ENCODE results near the gene CYB561A3. TPM values are rescaled to one million over a fixed set of nuclear protein-coding genes. Genes with fewer than 3 reads are reported as not detected.
"Not testable (repeated sequence)": the region's sequence is repeated elsewhere in the genome, so short reads cannot be mapped to it uniquely, and the experiment has no call there.

The CYB561A3 gene
- total RNA-seq, 2 experiments from 2014 or later = 49.4 to 59.6 TPM

DNA sequence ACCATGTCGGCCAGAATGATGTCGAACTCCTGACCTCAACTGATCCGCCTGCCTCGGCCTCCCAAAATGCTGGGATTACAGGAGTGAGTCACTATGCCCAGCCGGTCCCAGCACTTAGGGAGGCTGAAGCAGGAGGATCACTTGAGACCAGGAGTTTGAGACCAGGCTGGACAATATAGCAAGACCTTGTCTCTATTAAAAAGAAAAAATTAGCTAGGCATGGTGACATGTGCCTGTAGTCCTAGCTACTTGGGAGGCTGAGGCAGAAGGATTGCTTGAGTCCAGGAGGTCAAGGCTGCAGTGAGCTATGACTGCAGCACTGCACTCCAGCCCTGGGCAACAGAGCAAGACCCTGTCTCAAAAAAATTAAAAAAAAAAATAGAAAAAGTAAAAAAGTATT, 22.2 kb upstream of the CYB561A3 start:
- H3K36me3 Mint-ChIP-seq (ENCODE audit: low read depth); H3K9me3 Mint-ChIP-seq; H3K4me3 Mint-ChIP-seq; POLR2A ChIA-PET; H3K4me1 Mint-ChIP-seq; H3K27me3 Mint-ChIP-seq; H3K27ac Mint-ChIP-seq; DNase-seq: not testable (repeated sequence)
- CTCF ChIA-PET = interaction anchor here (2.5 to 6.8 kb wide), 4 partner anchors 11 to 49 kb away, joined by 22 to 88 read pairs (median 24); partner anchors contain the start of genes CYB561A3, DDB1, TKFC and TMEM138

DNA sequence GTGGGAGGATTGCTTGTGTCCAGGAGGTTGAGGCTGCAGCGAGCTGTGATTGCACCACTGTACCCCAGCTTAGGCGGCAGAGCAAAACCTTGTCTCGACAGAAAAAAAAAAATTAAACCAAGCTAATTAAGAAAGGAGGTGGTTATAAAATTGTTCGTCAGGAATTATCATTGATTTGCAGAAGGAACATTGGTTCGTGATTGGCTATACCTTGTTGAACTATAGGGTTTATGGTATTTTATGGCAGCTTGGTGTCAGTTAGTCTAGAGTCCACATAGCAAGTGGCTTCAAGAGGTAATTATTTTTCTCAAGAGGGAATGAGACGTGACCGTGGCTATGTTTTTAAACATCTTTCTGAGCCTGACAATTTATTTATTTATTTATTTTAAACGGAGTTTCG, 19.2 kb upstream of the CYB561A3 start:
- ChIA-PET CTCF (interaction anchor here (1.0 to 1.6 kb wide), 2 partner anchors 12 to 47 kb away, joined by 4 read pairs; partner anchors contain the start of gene TMEM216), POLR2A (interaction anchor here (0.6 kb wide), 1 partner anchor 391 kb away, joined by 3 read pairs; no protein-coding TSS in a partner anchor)

DNA sequence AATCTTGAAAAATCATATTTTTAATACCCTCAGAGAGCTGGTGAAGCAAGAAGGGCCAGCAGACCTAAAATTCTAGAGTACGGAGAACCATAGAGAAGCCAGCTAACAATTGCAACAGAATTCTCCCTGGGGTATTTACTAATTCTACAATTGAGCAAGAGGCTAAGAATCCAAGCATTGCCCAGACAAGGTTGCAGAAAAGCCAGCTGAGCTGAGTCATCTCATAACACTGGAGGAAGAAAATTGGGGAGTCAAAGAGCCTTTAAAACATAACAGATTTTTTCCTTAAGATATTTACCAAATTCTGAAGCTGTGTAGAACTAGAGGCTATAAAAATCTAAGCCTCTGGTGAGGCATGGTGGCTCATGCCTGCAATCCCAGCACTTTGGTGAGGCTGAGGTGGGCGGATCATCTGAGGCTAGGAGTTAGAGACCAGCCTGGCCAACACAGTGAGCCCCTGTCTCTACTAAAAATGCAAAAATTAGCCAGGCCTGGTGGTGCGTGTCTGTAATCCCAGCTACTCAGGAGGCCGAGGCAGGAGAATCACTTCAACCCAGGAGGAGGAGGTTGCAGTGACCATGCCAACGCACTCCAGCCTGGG, 17.1 kb upstream of the CYB561A3 start:
- Mint-ChIP-seq H3K27ac (no peak overlapping the region), H3K27me3 (no peaks in the 10 kb centered on the region), H3K4me3 (no peak overlapping the region), H3K4me1 (no peaks in the 10 kb centered on the region), H3K36me3 (ENCODE audit: low read depth) (peaks cover 18% of the 10 kb centered on the region), H3K9me3 (no peaks in the 10 kb centered on the region)
- no peak for DNase-seq
- CTCF ChIA-PET = interaction anchor here (1.5 kb wide), 1 partner anchor 42 kb away, joined by 3 read pairs; no protein-coding TSS in a partner anchor
- POLR2A ChIA-PET = no interaction called here

More for the DNA sequence above, 19.2 kb upstream of the CYB561A3 start:
- Mint-ChIP-seq H3K27me3 (no peaks in the 10 kb centered on the region), H3K9me3 (no peaks in the 10 kb centered on the region), H3K27ac (no peak overlapping the region), H3K36me3 (ENCODE audit: low read depth) (peaks cover 5% of the 10 kb centered on the region), H3K4me3 (no peak overlapping the region), H3K4me1 (peaks cover 5% of the 10 kb centered on the region)
- DNase-seq = no peak

DNA sequence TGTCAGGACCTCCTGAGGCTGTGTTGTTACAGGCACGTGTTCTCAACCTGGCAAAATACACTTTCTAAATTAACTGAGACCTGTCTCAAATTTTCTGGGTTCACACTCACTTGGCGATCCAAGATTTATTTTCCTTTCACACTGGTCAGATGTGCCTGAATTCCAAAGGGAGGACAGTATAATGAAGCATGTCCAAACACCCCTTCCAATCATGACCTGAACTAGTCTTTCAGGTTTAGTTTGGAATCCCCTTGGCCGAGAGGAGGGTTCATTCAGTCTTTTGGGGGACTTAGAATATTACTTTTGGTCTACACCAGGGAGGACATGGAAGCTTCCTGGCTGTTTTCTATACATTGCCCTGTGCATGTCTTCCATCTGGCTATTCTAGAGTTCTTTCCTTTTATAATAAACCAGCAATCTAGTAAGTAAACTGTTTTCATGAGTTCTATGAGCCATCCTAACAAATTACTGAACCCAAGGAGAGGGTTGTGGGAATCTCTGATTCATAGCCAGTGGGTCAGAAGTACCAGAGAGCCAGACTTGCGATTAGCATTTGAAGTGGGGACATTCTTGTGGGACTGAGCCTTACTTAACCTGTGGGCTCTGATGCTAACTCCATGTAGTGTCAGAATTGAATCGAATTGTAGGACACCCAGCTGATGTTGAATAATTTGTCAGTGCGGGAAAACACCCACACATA, 15.9 kb upstream of the CYB561A3 start:
- Mint-ChIP-seq H3K27ac (no peak overlapping the region), H3K4me3 (no peak overlapping the region), H3K27me3 (no peaks in the 10 kb centered on the region), H3K9me3 (peaks cover 2% of the 10 kb centered on the region), H3K4me1 (no peaks in the 10 kb centered on the region), H3K36me3 (ENCODE audit: low read depth) (peaks cover 23% of the 10 kb centered on the region)
- CTCF ChIA-PET = no interaction called here
- POLR2A ChIA-PET = no interaction called here
- DNase-seq = no peak

DNA sequence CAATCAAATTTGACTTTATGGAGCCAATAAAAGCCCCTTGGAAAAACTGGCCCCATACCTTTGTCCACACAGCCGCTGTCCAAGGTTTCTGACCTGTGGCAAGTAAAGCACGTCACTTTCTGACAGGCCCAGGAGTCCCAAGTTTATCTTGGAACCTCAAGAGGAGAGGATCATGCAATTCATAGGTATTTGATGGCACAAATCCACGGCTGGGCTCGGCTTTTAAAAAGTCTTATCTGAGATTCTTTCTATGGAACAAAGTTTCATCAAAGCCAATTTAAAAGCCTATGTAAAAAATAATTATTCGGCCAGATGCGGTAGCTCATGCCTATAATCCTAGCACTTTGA, 14.1 kb upstream of the CYB561A3 start:
- Mint-ChIP-seq H3K9me3 (peaks cover 6% of the 10 kb centered on the region), H3K27ac (no peak overlapping the region), H3K36me3 (ENCODE audit: low read depth) (peaks cover 32% of the 10 kb centered on the region), H3K4me1 (no peaks in the 10 kb centered on the region), H3K4me3 (no peak overlapping the region), H3K27me3 (no peaks in the 10 kb centered on the region)
- ChIA-PET CTCF (interaction anchor here (0.9 to 1.2 kb wide), 3 partner anchors 9 to 12 kb away, joined by 3 to 5 read pairs (median 3); no protein-coding TSS in a partner anchor), POLR2A (no interaction called here)
- DNase-seq = no peak

DNA sequence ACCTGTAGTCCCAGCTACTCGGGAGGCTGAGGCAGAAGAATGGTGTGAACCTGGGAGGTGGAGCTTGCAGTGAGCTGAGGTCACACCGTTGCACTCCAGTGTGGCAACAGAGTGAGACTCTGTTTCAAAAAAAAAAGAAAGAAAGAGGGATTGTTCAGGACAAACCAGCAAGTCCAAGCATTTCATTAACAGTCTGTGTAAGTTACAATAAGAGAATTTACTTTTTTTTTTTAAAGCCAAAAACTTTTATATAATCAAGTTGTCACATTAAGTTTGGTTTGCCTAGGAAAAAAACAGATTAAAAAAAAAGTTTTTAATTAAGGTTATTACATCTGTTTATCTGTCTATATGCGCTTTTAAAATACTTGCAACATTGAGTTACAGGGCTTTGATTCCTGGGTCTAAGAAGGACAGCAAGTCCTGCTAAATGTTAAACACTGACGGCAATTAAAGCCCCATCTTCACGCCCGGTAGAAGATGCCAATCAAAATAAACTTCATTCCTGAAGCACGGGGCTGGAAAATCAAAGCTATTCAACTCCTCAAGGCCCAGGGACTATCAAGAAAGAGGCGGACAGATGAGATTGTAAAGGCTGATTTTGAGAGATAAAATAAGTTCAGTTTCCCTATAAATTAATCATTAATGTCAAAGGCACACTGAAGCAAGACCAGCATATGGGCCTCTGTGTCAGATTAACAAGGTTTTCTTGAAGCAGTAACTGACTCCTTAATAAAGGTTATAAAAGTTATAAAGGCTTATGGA, 11.2 kb upstream of the CYB561A3 start:
- POLR2A ChIA-PET = no interaction called here
- Mint-ChIP-seq H3K27ac (no peak overlapping the region), H3K27me3 (no peaks in the 10 kb centered on the region), H3K36me3 (ENCODE audit: low read depth) (peaks cover 56% of the 10 kb centered on the region), H3K4me3 (no peak overlapping the region), H3K9me3 (peaks cover 6% of the 10 kb centered on the region), H3K4me1 (peaks cover 12% of the 10 kb centered on the region)
- CTCF ChIA-PET = interaction anchor here (1.0 kb wide), 1 partner anchor 10 kb away, joined by 3 read pairs; the partner anchor contains the start of gene TMEM138
- DNase-seq = no peak

DNA sequence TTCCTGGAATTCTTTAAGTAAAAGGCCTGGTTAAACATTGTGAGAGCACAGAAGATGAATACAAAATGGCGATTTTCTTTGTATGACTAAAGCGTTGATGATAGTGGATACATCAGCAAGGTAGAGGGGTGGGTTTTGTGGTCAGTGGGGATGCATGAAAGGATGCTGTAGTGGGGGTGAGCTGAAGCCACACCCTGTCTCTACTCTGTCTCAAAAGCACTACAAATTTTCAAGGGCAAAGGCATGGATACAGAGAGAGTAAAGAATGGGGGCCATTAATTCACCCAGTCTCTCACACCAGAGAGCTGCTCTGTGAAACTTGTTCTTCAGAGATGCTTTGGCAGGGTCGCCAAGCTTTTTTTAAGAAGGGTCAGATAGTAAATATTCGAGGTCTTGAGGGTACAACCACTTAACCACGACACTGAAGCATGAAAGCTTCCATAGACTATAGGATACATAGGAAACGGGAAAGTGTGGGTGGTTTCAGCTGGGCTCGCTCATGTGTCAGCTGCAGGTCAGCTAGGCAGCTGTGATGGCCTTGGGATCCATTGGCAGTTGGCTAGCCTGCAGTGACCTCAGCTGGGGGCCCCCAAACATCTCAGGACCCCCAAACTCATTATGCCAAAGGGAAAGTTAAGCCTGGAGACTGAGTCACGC, 8.8 kb upstream of the CYB561A3 start:
- POLR2A ChIA-PET = no interaction called here
- Mint-ChIP-seq H3K27ac (no peak overlapping the region), H3K9me3 (peaks cover 6% of the 10 kb centered on the region), H3K4me3 (no peak overlapping the region), H3K4me1 (peaks cover 12% of the 10 kb centered on the region), H3K36me3 (ENCODE audit: low read depth) (peaks cover 63% of the 10 kb centered on the region), H3K27me3 (no peaks in the 10 kb centered on the region)
- no peak for DNase-seq
- CTCF ChIA-PET = interaction anchor here (1.8 to 5.1 kb wide), 2 partner anchors 15 to 34 kb away, joined by 11 to 23 read pairs; no protein-coding TSS in a partner anchor

DNA sequence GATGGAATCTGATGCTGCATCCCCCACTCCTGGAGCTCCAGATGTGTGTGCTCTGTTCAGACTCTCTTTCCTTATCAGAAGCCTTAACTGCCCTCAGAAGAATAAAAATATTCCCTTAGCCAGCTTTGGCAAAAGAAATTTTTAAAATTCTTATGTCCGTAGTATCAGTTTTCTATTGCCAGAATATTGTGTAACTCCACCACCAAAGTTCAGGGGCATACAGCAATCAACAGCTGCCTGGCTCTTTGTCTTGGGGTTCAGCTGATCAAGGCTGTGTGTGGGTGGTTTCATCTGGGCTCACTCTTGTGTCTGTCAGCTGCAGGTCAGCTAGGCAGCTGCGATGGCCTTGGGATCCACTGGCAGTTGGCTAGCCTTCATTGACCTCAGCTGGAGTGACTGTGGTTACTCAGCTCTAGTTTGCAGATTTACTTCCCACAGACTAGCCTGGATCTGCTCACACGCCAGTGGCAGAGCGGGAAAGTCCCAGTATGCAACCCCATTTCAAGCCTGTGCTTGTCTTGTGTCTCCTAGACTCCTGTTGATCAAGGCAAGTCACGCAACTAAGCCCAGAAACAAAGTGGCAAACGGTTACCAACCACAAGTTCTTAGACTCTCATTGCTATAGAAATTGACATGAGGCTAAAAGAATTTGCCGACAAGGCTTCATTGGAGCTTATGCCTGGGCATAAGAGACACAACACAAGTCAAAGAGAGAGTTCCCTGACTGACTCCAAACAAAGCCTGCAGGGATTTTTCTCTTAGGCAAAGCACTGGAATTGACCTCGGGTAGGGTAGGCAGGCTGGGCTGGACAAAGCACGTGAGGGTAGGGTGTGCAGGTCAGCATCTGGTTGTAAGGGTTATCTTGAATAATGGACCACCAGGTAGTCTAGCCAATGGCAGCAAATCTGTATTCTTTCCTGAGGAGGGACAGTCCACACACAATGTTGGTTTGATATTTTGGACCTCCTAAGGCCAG, 8.0 kb upstream of the CYB561A3 start:
- Mint-ChIP-seq H3K27me3 (no peaks in the 10 kb centered on the region), H3K4me1 (peaks cover 12% of the 10 kb centered on the region), H3K9me3 (peaks cover 6% of the 10 kb centered on the region), H3K4me3 (no peak overlapping the region), H3K27ac (peak overlapping the region; percentile 5), H3K36me3 (ENCODE audit: low read depth) (peaks cover 57% of the 10 kb centered on the region)
- no peak for DNase-seq
- ChIA-PET CTCF (interaction anchor here (0.5 to 5.1 kb wide), 7 partner anchors 16 to 92 kb away, joined by 3 to 23 read pairs (median 5); no protein-coding TSS in a partner anchor), POLR2A (no interaction called here)

DNA sequence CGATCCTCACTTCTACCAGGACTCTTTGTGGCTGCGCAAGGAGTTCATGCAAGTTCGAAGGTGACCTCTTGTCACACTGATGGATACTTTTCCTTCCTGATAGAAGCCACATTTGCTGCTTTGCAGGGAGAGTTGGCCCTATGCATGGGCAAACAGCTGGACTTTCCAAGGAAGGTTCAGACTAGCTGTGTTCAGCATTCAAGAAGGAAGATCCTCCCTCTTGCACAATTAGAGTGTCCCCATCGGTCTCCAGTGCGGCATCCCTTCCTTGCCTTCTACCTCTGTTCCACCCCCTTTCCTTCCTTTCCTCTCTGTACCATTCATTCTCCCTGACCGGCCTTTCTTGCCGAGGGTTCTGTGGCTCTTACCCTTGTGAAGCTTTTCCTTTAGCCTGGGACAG, 7.0 kb upstream of the CYB561A3 start:
- peaks cover 6% of the 10 kb centered on the region for H3K9me3 Mint-ChIP-seq
- DNase-seq = no peak
- peaks cover 60% of the 10 kb centered on the region for H3K36me3 Mint-ChIP-seq (ENCODE audit: low read depth)
- ChIA-PET CTCF (interaction anchor here (0.5 to 5.1 kb wide), 6 partner anchors 17 to 91 kb away, joined by 3 to 23 read pairs (median 3); no protein-coding TSS in a partner anchor), POLR2A (no interaction called here)
- peaks cover 16% of the 10 kb centered on the region for H3K4me1 Mint-ChIP-seq
- no peak overlapping the region for H3K4me3 Mint-ChIP-seq
- H3K27ac Mint-ChIP-seq = no peak overlapping the region
- no peaks in the 10 kb centered on the region for H3K27me3 Mint-ChIP-seq

DNA sequence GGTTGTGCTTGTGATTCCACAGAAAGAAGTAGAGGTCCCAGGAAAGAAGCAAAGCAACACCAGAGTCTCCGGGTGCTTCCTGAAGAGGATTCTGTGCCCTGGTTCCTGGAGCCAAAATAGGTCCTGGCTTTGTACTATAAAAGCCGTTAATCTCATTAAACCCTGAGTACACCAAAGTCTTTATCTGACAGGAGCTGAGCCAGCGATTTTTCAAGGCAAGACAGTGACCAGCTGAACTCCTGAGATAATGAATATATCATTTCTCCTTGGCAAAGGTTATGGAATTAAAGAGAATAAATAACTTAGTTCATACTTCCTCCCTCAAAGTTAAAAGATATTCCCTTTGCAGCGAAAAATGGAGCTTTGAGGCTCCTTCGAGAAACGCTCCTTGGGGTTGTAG, 5.7 kb upstream of the CYB561A3 start:
- no peaks in the 10 kb centered on the region for H3K27me3 Mint-ChIP-seq
- POLR2A ChIA-PET = no interaction called here
- peaks cover 29% of the 10 kb centered on the region for H3K4me1 Mint-ChIP-seq
- H3K4me3 Mint-ChIP-seq = no peak overlapping the region
- DNase-seq = no peak
- no peak overlapping the region for H3K27ac Mint-ChIP-seq
- H3K36me3 Mint-ChIP-seq (ENCODE audit: low read depth) = peaks cover 58% of the 10 kb centered on the region
- CTCF ChIA-PET = interaction anchor here (0.7 to 5.1 kb wide), 6 partner anchors 15 to 31 kb away, joined by 3 to 23 read pairs (median 4); no protein-coding TSS in a partner anchor
- H3K9me3 Mint-ChIP-seq = peaks cover 3% of the 10 kb centered on the region

DNA sequence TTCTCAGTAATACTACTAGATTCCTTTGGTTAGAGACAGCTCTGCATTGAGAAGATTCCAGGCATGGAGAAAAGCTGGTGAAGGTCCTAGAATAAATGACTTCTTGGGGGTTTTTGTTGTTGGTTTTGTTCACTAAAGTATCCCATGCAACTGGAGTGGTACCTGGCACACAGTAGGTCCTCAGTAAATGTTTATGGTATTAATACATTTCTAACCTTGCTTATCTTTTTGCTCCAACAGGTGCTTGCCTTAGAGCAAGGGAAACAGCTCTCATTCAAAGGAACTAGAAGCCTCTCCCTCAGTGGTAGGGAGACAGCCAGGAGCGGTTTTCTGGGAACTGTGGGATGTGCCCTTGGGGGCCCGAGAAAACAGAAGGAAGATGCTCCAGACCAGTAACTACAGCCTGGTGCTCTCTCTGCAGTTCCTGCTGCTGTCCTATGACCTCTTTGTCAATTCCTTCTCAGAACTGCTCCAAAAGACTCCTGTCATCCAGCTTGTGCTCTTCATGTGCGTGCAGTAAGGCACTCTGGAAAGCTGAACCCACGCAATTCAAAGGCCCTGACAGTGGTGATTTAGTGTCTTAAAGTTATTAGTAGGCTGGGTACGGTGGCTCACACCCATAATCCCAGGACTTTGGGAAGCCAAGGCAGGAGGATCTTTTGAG, 2.5 kb upstream of the CYB561A3 start:
- ChIA-PET CTCF (interaction anchor here (1.0 to 4.9 kb wide), 5 partner anchors 11 to 29 kb away, joined by 3 to 53 read pairs (median 4); no protein-coding TSS in a partner anchor), POLR2A (no interaction called here)
- Mint-ChIP-seq H3K36me3 (ENCODE audit: low read depth) (peaks cover 37% of the 10 kb centered on the region), H3K27me3 (no peaks in the 10 kb centered on the region), H3K27ac (peak overlapping the region; percentile 99), H3K4me3 (peak overlapping the region; percentile 100), H3K9me3 (no peaks in the 10 kb centered on the region), H3K4me1 (peaks cover 40% of the 10 kb centered on the region)
- DNase-seq = no peak

Measured in activated CD4-positive, alpha-beta T cell treated with anti-CD3 and anti-CD28 coated beads, Interleukin-2, amount 10 ng/mL, durations not matched to agents 7 days and 5 days (primary cell).